GM23338 (cell line): ENCODE data around the gene SAMD8.

Source experiments
- CREB1 ChIP-seq: fragments of 250-450 bp; sonication (Bioruptor Pico); IDR thresholded peaks from 2 replicates; pipeline ENCODE4 v1.5.0; 2020; ENCODE audit warnings: low read depth, mild to moderate bottlenecking, moderate library complexity
- CTCF ChIP-seq, 2 experiments: fragments of 200-600 bp in 1 of 2; sonication (generic) in 1 of 2; conservative IDR thresholded peaks; 2 replicates each; pipeline versions ENCODE4 v1.5.1 to v1.6.1; 2016 to 2017; ENCODE audit warnings: antibody characterized with exemption in 2 of 2, low read depth in 2 of 2, mild to moderate bottlenecking in 2 of 2, moderate library complexity in 1 of 2
- EZH2 ChIP-seq: fragments of 200-600 bp; sonication (generic); IDR thresholded peaks from one replicate; pipeline ENCODE4 v1.8.0; 2017; ENCODE audit warnings: antibody characterized with exemption, mild to moderate bottlenecking, low read depth; ENCODE audit not compliant: unreplicated experiment
- EZH2phosphoT487 ChIP-seq: fragments of 200-600 bp; sonication (generic); IDR thresholded peaks from one replicate; pipeline ENCODE4 v1.8.1; 2018; ENCODE audit warnings: antibody characterized with exemption; ENCODE audit not compliant: unreplicated experiment
- JUNB ChIP-seq: IDR thresholded peaks from one replicate; pipeline ENCODE4 v1.6.1; 2016; ENCODE audit warnings: antibody characterized with exemption; ENCODE audit not compliant: unreplicated experiment
- POLR2AphosphoS5 ChIP-seq: IDR thresholded peaks from 2 replicates; pipeline ENCODE4 v1.6.1; 2016; ENCODE audit warnings: antibody characterized with exemption, low read depth
- TF ChIP-seq, protein P1 (sequence below): IDR thresholded peaks from 2 replicates; pipeline ENCODE4 v1.6.1; 2016; ENCODE audit warnings: antibody characterized with exemption

GRCh38 chr10:75226656-75227055 is 115.2 kb downstream of the SAMD8 start:
- TF ChIP-seq CTCF (conservative IDR thresholded peaks at IDR 0.05; ENCODE audit: low read depth in 2 of 2) (no peak), EZH2phosphoT487 (no peak), POLR2AphosphoS5 (no peak), JUNB (no peak), CREB1 (no peak), EZH2 (no peak)
- TF ChIP-seq, protein P1, sequence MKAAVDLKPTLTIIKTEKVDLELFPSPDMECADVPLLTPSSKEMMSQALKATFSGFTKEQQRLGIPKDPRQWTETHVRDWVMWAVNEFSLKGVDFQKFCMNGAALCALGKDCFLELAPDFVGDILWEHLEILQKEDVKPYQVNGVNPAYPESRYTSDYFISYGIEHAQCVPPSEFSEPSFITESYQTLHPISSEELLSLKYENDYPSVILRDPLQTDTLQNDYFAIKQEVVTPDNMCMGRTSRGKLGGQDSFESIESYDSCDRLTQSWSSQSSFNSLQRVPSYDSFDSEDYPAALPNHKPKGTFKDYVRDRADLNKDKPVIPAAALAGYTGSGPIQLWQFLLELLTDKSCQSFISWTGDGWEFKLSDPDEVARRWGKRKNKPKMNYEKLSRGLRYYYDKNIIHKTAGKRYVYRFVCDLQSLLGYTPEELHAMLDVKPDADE, result no peak
